ENCODE data around the gene FLT3.

The FLT3 gene

DNA sequence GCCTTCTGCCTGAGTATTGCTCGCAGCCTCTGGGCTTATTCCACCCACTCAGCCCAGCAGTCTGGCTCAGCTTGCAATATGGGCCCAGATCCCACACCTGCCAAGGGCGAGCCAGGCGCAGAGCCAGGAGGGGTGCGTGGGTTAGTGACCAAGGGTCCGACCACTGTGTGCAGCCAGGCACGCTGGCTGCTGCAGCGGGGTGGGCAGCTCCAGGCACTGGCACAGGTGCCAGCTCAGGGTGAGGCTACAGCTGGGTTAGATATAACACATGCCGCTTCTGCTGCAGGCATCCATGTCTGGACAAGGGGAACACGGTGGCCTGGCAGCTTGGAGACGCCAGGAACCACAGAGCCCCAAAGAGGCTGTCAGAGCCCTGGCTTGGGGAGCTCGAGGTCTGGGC is 99.3 kb downstream of the FLT3 start:
- DNase-seq, result no peak

DNA sequence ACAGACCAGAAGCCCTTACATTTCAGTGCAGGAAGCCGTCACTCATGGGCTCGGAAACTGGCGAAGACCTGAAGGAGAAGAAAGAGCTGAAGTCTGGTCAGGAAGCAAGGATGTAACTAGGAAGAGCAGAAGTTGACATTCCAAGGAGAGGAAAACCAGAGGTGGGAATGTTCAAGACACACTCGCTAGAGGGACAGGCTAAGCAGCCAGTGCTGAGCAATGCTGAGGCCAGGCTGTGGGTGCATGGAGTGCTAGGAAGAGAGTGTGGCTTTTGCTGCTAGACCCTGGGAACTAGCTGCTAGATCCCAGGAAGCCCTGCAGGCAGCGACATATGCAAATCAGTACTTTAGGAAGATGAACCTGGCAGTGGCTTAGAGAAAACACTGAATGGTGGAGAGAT is 99.8 kb downstream of the FLT3 start:
- no peak for DNase-seq

DNA sequence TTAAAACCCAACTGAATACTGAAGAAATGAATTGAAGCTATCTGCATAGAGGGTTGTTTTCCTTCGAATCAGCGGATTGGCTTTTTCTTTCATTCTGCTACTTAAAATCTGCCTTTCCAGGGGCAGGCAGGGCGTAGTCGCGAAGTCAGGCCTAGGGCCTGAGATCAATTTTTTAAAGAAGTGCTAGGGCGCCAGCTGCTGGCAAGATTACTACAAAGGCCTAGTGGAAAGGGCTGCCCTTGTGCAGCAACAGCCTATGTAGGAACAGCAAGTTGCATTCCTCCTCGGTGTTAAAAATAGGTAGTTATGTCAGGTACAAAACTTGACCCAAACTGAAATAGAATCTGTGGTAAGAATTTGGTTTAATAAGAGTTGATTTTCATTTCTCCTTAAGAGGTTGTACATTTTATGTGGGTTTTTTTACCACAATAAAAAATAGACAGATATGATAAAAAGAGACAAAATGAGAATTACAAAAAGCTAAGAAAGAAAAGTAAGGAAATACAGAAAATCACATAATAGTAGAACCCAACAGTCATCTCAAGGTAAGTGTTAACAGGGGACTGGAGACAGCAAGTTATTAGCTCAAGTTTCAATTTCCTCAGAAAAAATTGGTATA is 102.4 kb downstream of the FLT3 start:
- DNase-seq, result no peak

DNA sequence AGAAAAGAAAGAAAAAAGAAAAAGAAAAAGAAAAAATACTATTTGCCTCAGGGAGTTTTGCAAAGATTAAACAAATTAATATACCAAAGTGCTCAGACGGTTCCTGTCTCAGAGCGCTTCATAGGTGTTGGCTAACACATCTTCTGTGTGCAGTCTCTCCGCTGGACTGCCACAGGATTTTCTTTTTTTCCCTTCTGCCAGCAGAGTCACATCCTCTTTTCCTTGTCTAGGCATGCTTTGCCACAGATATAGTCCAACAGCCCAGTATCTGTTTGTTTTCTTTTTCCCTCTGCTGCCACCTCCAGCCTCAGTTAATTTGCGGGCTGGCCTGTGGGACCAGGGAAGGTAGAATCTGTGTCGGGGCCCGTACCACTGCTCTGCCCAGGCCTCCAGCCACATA is 108.5 kb downstream of the FLT3 start:
- no peak for DNase-seq

DNA sequence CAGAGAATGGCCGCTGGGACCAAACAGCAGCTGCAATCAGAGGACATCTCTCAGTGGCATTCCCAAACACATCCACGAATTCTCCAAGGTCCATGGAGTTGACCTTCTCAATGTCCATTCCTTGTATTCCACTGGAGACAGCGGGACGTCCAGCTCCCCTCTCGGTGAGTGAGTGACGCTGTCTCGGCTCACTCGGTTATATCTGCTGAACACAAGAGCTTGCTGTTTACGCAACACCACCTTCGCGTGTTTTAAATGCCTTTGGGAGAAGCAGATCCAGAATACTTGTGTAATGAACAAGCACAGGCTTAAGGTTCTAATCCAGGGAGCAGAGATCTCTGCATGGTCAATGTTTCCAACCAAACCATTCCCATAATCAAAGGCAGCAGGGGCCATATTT is 111.9 kb downstream of the FLT3 start, which contains the start of gene URAD:
Gene URAD (minus strand): TSS at position 174 of the 400 bp plus-strand sequence. CDS start 56 bp downstream, at position 118.
- DNase-seq, result no peak

DNA sequence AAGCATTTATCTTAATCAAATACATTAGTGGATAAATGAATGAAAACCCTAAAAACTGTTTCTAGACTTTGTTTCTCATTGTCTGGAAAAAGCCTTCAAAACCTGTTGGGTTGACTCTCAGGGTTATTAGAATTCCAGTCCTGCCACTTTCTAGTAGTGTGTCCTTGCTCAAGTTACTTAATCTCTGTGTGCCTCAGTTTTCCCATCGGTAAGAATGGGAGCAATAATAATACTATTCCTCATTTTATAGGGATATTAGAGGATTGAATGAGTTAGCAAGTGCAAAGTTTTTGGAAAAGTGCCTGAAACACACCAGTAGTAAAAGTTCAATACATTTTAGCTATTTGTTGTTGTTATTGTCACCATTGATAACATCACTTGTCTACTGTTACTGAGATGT is 114.8 kb downstream of the FLT3 start:
- DNase-seq, result no peak

DNA sequence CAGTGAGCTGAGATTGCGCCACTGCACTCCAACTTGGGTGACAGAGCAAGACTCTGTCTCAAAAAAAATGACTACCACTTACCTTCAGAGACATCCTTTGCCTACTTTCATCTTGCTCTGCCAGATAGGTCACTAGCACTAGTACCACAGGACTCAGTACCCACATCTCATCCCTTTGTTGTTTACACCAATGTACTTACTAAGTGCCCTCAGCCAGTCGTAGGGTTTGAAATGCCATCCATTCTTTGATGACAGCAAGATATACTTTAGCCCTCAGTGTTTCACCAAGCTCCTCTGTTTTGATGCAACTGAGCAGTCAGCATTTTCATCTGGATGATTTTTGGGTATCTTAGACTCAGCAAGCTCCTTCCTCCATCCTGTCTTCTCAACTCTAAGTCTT is 118.0 kb downstream of the FLT3 start:
- DNase-seq, result no peak

DNA sequence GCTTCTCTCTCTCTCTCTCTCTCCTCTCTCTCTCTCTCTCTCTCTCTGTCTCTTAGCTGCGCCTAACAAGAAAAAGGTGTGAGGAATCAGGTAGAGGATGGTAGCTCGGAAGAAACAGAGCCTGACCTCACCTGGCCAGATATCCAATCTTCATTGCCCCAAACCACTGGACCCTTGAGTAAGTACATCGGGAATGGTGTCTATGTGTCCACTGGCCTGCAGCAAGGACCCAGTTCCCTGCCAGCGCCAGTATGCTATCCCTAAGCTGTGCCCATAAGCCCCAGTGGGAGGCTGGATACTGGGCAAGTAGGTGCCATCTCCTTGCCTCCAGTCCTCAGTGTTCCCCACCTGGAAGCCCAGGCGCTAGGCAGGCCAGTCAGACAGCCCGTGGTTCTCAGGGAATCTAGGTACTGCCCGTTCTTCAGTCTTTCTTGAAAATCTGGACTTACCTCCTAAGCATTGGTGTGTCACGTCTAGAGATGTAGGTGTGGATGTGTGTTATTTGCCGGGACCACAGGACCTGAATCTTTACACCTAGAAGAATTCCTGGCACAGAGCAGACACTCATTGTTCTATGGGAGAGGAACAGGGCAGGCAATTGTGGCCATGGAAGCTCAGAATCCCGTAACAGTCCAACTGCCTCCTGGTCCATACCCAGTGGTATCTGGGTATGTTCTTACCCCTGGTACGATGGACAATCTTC is 119.2 kb downstream of the FLT3 start:
- no peak for DNase-seq

DNA sequence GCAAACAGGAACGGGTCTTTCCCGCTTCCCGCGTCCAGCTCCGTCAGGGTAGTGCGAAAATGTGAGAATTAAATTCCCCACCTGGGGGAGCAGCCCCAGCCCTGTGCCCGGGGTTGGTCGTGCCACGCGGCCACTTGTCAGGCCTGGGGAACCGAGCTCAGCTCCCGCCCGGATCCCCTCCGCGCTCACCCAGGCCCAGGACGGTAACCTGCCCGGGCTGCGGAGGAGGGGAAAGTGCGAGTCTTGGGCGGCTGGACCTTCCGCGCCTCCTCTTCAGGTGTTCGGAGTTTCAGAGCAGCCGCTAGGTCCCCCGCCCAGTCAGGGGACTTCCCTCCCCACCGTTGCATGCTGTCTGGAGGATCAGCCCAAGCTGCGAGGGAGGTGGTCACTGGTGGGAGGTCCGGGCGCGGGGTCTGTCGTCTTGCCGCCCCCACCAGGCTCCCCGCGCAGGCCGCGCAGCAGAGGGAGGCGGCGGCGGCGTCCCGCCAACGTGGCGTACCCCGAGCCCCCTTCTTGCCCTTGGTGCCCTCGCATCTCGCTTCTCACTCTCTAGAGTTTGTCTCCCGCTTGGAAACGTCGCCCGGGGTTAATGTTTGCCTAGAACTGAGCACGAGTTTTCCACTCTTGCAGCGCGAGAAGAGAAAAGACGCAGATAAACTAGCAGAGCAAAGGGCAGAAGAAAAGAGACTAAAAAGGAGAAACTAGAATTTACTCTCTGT is 119.9 kb downstream of the FLT3 start:
- DNase-seq, result no peak

DNA sequence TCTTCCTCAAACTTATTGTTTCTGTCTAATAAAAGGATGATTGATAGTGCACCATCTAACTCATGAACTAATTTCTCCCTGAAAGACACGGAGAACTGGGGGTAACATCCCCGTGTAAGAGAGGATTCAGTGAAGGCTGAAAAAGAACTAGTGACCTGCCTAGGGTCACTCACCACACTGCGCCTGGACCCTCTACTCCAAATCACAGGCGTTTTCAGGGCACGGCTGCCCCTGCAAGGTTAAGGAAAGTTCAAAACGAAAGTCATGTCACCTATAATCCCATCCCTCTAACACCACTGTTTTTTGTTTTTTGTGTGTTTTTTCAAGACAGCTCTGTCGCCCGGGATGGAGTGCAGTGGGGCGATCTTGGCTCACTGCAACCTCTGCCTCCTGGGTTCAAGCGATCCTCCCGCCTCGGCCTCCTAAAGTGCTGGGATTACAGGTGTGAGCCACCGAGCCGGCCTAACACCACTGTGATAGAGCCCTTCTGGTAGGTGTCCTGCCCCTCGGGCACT is 120.6 kb downstream of the FLT3 start:
- no peak for DNase-seq

DNA sequence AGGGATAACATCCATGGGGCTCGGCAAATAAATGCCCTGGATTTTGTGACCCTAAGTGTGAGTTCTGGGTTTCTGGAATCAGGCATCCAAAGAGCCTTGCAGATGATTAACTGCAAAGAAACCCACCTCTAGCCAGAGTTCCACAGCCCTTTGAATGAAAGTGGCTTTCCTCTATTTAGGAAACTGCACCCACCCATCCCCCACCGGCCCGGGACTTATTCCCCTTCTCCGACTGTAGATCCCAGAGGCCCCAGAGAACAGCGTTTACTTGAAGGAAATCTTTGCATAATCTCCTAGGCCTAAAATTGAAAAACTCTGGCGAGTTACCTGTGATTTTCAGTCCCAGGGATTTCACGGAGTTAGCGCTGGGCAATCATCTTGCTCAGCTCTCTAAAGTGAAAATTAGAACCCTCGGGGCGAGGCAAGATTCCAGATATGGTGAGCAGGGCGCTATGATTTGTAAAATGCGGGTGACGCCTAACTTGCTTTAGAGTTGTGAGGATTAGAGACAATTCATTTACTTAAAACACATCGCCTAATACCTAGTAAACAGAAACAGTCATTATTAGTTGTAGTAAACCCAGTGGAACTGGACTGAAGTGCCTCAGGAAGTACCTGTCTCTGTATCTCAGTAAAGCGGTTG is 121.3 kb downstream of the FLT3 start:
- DNase-seq, result no peak

DNA sequence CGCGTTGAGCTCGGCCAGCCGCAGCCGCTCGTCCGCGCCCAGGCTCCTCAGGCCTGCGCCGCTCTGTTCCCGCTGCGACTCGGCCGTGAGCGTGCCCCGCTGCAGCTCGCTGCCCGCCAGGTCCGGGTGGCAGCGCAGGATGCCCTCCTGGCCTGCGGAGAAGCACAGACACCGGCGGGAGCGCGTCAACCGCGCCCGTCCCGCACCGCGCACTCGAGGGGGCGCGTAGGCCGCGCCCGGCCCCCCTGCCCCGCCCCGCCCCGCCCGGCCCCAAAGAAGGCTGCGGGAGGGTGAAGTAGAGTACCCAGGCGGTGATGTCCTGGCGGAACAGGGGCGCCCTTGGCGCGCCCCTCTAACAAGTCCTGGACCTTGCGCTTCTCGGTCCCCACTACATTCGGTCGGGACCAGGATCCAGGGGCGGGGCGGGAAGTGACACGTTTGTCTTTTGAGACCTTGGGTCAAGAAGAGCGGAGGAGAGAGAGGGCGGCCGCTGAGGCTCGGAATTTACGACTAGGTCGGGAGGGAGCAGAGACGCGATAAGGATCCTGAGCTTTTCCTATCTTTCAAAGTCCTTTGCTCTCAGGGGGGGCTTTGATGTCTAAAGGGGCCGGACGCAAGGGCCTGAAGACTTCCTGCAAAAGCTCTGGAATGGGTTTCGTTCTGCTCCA is 121.9 kb downstream of the FLT3 start:
- DNase-seq, result no peak

DNA sequence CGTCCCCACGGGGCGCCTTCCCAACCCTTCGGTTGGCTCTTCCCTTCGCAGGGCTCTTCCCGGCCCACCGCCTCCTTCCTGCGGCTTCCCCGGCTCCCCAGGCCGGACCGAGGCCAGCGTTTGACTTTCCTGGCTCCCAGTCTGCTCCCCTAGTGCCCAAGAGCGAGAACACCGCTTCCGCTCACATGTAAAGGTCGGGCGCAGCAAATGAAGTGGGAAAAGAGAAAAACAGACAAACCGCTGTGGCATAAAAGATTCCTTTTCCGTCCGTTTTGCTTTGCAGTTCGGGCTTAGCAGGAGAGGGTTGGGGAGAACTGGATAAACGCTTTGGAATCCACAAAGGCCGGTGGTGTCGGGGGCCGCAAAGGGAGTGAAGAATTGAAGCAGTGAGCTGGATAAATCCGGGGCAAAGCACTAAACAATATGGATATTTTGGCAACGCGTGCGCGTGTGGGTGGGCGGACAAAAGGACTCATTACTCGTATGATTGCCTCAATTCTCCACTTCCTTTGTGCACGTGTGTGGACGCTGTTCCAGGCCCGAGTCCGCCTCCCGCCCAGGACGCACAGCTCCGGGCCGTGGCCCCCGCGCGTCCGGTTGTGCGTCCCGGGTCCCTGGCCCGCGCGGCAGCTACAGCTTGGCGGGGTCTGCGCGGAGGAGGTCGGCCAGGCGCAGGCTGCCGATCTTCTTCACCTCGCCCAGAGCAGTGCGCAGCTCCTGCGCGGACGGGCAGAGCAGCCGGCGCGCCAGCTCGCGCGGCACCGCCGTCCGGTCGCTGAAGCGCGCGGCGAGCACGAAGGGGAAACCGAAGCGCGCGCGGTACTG is 122.7 kb downstream of the FLT3 start:
- DNase-seq, result no peak

DNA sequence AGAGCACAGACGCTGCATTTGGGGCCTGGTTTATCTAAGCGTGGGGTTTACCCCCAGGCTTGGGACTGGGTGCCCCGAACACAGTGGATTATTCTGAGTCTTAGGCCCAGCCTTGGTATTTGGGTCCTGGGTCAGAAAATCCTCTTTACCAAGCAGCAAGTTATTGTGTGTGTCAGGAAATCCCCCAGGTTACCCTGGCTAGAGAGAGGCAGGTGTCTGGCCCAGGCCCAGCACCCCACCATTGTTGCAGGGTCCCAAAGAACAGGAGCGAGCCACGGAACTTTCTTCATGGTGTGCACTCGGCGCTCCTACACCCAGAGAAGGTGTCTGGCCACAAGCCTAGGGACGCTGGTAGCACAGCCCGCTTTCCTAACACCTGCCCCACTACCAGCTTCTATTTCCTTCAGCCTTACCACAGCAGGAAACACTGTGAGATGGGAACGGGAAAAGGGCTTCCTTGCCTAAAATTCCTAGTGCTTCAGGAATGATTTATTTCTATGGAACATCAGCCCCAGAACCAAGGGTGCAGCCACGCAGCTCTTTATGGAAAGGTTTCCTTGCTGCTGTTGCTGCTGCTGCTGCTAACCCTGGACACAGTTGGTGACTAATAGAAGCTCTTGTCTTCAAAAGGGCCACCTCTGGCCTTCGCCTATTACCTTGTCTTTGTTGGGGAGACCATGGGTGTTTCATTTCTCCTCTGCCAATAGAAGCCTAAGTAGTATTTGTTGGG is 123.8 kb downstream of the FLT3 start:
- no peak for DNase-seq

DNA sequence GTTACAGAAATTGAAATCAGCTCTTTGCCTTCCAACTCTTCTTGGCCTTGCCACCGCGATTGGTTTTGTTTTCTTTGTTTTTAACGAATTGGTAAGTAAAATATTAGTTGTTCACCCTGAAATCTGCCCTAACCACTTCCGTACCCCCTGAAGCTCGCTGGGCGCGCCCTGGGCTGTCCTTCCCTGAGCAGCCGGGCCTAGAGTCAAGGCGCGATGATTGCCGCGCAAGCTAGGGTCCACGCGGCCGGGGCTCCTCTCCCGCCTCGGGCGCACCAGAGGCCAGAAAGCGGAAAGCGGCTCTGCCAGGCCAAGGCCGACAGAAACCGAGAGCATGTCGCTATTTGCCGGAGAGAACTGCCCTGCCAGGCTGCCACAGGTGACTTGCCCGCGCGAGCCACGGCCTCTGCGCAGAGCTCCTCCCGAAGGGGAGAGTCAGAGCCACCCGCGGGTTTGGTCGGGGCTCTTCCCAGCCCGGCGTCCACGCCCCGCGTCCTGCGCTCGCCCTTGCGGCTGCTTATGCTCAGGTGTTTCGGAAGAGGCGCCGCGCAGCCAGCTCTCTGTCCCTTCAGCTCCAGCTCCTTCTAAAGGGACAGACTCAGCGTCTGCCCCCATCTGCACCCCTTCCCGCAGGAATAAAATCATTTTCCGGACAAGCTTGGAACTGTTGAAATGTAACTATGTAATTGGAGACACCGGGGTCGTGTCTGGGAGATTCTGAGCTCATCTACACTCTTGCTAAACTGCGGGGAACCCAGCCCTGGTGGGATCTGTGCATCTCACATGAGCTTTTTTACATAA is 124.6 kb downstream of the FLT3 start:
- DNase-seq, result no peak

DNA sequence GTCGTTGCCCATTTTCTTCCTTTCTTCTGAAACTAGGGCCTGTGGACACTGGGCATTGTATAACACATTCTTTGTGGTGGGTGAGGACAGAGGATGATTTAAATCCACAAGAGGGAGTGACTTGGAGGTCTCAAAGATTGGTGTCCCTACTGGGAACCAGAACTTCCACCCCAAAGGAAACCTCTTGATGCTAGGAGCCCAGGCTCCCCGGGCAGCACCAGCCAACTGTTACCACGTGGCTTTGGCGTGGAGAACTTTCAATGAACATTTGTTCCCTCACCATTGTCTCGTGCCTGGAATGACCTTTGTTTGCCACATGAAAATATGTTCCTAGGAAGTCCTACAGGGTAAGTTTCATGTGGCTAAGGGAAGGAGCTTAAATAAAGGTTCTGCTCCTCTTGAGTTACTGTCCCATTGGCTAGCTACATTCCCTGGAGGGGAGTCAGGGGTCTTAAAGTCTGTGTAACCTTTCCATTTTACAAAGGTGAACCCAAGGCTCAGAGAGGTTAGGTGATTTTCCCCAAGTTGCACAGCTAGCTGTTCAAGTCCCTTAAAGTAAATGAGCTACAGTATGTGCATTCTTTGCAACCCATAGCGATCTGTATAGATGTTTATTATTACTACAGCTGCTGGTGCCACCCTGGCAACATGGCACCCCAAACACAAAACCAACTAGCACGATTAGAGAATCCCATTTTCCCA is 126.3 kb downstream of the FLT3 start:
- no peak for DNase-seq

DNA sequence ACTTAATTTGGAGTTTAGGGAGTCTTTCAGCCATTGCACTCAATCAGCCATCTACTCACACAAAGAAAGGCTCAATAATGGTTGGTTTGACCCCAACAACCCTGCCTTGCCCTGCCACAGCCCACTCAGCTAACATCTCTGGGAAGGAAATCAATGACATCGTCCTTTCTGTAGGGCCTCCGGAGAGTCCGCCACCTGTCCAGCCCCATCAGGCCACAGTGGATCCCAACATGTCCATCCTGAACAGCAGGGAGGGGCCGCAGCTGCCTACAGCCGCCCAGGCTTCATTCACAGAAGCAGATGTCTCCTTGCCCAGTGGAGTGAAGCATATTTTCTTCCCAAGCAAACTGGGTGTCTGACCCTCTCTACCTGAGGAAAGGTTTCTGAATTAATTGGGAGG is 127.1 kb downstream of the FLT3 start:
- no peak for DNase-seq

DNA sequence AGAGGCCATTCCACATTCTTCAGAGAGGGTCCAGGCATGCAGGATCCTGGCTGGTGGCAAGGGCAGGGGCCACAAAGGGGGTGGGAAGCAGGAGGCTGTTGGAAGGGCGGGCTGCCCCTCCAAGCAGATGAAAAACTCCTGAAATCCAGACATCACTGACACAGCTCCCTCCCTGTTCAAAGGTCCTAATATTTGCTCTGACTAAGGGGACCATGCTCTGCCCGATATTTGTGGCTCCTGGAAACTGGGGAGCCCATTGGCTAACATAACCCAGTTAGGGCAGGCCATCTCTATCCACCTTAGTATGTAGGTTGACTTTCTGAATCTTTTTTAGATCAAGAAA is 127.9 kb downstream of the FLT3 start:
- no peak for DNase-seq

DNA sequence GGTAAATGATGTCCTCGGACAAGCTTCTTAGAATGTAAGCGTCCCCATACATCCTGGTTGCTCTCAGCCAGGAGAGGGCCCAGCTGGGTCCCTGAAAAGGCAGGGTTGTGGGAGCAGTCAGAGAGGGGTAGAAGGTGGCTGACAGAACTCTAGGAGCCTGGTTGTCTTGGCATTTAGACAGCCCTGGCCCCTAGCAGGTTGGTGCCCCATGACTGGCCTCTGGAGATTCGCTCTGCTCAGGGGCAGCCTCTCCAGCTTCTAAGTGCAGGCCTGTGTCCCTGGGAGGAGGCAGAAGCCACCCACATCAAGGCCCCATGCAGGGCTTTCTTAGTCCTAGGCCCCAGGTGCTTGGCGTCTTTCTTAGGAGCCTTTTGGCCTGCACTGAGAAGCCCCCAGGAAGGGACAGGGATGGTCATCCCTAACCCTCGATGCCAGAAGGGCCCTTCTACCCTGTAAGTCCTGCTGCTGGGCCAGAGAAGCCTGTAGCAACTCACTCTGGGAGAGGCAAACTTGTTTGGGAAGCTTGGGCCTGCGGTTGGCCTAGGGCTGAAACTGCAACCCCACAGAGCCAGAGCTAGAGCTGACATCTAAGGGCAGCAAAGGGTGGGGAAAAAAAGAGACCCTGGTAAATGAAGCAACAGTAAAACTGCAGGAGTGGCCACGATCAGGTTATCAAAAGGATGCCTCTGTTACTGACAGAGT is 128.4 kb downstream of the FLT3 start:
- no peak for DNase-seq
